Stimulated activated CD8-positive, alpha-beta memory T cell treated with anti-CD3 and anti-CD28 coated beads, Interleukin-12 subunit alpha, Interleukin-12 subunit beta, amount 100 ng/mL, for 1 hour (primary cell): ENCODE data around the gene TACR2.

Source experiments
- DNase-seq: peaks from one replicate; pipeline ENCODE4 v3.0.0-alpha.2; 2020; ENCODE audit warnings: low read depth

TACR2 gene

GRCh38 chr10:69372126-69372980 is 44.4 kb downstream of the TACR2 start:
- DNase-seq = no peak

GRCh38 chr10:69367469-69367868 is 49.2 kb downstream of the TACR2 start:
- no peak for DNase-seq

- no peak for DNase-seq
Measured at GRCh38 chr10:69366738-69367137, 50.0 kb downstream of the TACR2 start.

GRCh38 chr10:69364232-69364940 is 52.3 kb downstream of the TACR2 start:
- DNase-seq = no peak

GRCh38 chr10:69363666-69364065 is 53.1 kb downstream of the TACR2 start:
- no peak for DNase-seq

GRCh38 chr10:69362471-69362954 is 54.2 kb downstream of the TACR2 start:
- no peak for DNase-seq

GRCh38 chr10:69361303-69361614 is 55.5 kb downstream of the TACR2 start:
- DNase-seq = no peak

GRCh38 chr10:69360485-69361302 is 56.0 kb downstream of the TACR2 start:
- DNase-seq = no peak

GRCh38 chr10:69359594-69359993 is 57.1 kb downstream of the TACR2 start:
- DNase-seq = no peak

- DNase-seq = no peak
Measured at GRCh38 chr10:69359148-69359547, 57.6 kb downstream of the TACR2 start.

GRCh38 chr10:69358148-69358795 is 58.4 kb downstream of the TACR2 start:
- no peak for DNase-seq

- no peak for DNase-seq
Measured at GRCh38 chr10:69356187-69356586, 60.5 kb downstream of the TACR2 start.

- no peak for DNase-seq
Measured at GRCh38 chr10:69353977-69354635, 62.6 kb downstream of the TACR2 start.
